Mesenchymal stem cell (in vitro differentiated cells and primary cell): ENCODE measurements around the gene NMNAT1.
"Not testable (repeated sequence)": the region's sequence is repeated elsewhere in the genome, so short reads cannot be mapped to it uniquely, and the experiment has no call there.

ENCODE experiments used
- DNase-seq: peaks from one replicate; pipeline ENCODE4 v3.0.0-alpha.2; 2013
- H2AFZ ChIP-seq: one replicate; pipeline ENCODE4 v1.6.1; 2013; ENCODE audit warnings: low read depth, mild to moderate bottlenecking, control low read depth, inconsistent platforms, low read length, moderate library complexity
- H2AK5ac ChIP-seq: 2 replicates; pipeline ENCODE4 v1.6.1; 2013; ENCODE audit warnings: low read length, moderate library complexity, mild to moderate bottlenecking, inconsistent platforms; ENCODE audit not compliant: severe bottlenecking
- H2BK120ac ChIP-seq: one replicate; pipeline ENCODE4 v1.6.1; 2013; ENCODE audit warnings: low read depth, mild to moderate bottlenecking, inconsistent platforms, low read length, moderate library complexity
- H2BK12ac ChIP-seq, 2 experiments: one replicate each; pipeline ENCODE4 v1.6.1; 2013; ENCODE audit warnings: inconsistent platforms in 2 of 2, low read length in 2 of 2, mild to moderate bottlenecking in 2 of 2, moderate library complexity in 2 of 2, control low read depth in 1 of 2
- H2BK15ac ChIP-seq: one replicate; pipeline ENCODE4 v1.6.1; 2013; ENCODE audit warnings: mild to moderate bottlenecking, low read depth, inconsistent platforms; ENCODE audit not compliant: poor library complexity, severe bottlenecking
- H2BK5ac ChIP-seq: 2 replicates; pipeline ENCODE4 v1.6.1; 2013; ENCODE audit warnings: low read depth, mild to moderate bottlenecking, low read length, control low read depth, inconsistent platforms; ENCODE audit not compliant: poor library complexity, severe bottlenecking
- H3K14ac ChIP-seq, 2 experiments: one replicate each; pipeline ENCODE4 v1.6.1; 2013; ENCODE audit warnings: inconsistent platforms in 2 of 2, low read length in 2 of 2, control low read depth in 1 of 2, mild to moderate bottlenecking in 1 of 2, moderate library complexity in 1 of 2
- H3K18ac ChIP-seq, 2 experiments: one replicate each; pipeline ENCODE4 v1.6.1; 2013; ENCODE audit warnings: inconsistent platforms in 2 of 2, low read length in 2 of 2, control low read depth in 1 of 2, low read depth in 1 of 2, mild to moderate bottlenecking in 1 of 2
- H3K23ac ChIP-seq, 2 experiments: one replicate each; pipeline ENCODE4 v1.6.1; 2013; ENCODE audit warnings: inconsistent platforms in 2 of 2, low read length in 2 of 2, mild to moderate bottlenecking in 2 of 2, moderate library complexity in 2 of 2, control low read depth in 1 of 2
- H3K27ac ChIP-seq: 2 replicates; pipeline ENCODE4 v1.5.1; 2013; ENCODE audit warnings: mild to moderate bottlenecking, moderate library complexity, low read length, control low read depth, inconsistent platforms; ENCODE audit not compliant: poor library complexity, severe bottlenecking
- H3K27me3 ChIP-seq, 2 experiments: 2 replicates each; pipeline versions ENCODE4 v1.6.1 to v1.7.0; 2013; ENCODE audit warnings: low read length in 2 of 2, mild to moderate bottlenecking in 2 of 2, moderate library complexity in 2 of 2, control low read depth in 1 of 2, inconsistent platforms in 1 of 2; ENCODE audit not compliant: control insufficient read depth in 1 of 2, insufficient read depth in 1 of 2
- H3K36me3 ChIP-seq, 2 experiments: 2 replicates each; pipeline versions ENCODE4 v1.6.1 to v1.7.0; 2013; ENCODE audit warnings: low read length in 2 of 2, control low read depth in 1 of 2, inconsistent platforms in 1 of 2, low read depth in 1 of 2, mild to moderate bottlenecking in 1 of 2; ENCODE audit not compliant: insufficient read depth in 2 of 2, control insufficient read depth in 1 of 2
- H3K4ac ChIP-seq, 2 experiments: one replicate each; pipeline ENCODE4 v1.6.1; 2013; ENCODE audit warnings: inconsistent platforms in 2 of 2, low read length in 2 of 2, mild to moderate bottlenecking in 2 of 2, moderate library complexity in 2 of 2, control low read depth in 1 of 2, low read depth in 1 of 2
- H3K4me1 ChIP-seq: 2 replicates; pipeline ENCODE4 v1.6.1; 2013; ENCODE audit warnings: low read depth, low read length, control low read depth; ENCODE audit not compliant: control insufficient read depth, insufficient read depth
- H3K4me2 ChIP-seq: 2 replicates; pipeline ENCODE4 v1.6.1; 2013; ENCODE audit warnings: low read length, mild to moderate bottlenecking, inconsistent platforms; ENCODE audit not compliant: poor library complexity, severe bottlenecking
- H3K4me3 ChIP-seq, 2 experiments: 2 replicates each; pipeline versions ENCODE4 v1.5.1 to v1.7.0; 2013; ENCODE audit warnings: low read length in 2 of 2, mild to moderate bottlenecking in 2 of 2, control low read depth in 1 of 2, low read depth in 1 of 2; ENCODE audit not compliant: insufficient read depth in 1 of 2
- H3K79me1 ChIP-seq: replicated peaks from 2 replicates; pipeline ENCODE4 v1.6.1; 2013; ENCODE audit warnings: mild to moderate bottlenecking, control low read depth, low read length, inconsistent platforms; ENCODE audit not compliant: poor library complexity, severe bottlenecking
- H3K9ac ChIP-seq: 2 replicates; pipeline ENCODE4 v1.7.0; 2013; ENCODE audit warnings: mild to moderate bottlenecking, low read length, moderate library complexity
- H3K9me3 ChIP-seq: 2 replicates; pipeline ENCODE4 v1.7.0; 2013; ENCODE audit warnings: mild to moderate bottlenecking, low read length; ENCODE audit not compliant: control insufficient read depth
- H4K8ac ChIP-seq: one replicate; pipeline ENCODE4 v1.6.1; 2013; ENCODE audit warnings: inconsistent platforms, mild to moderate bottlenecking, low read length, moderate library complexity
- H4K91ac ChIP-seq: one replicate; pipeline ENCODE4 v1.6.1; 2013; ENCODE audit warnings: mild to moderate bottlenecking, low read length, inconsistent platforms
- WGBS: methylation state at CpG from one replicate; pipeline ENCODE4 v1.1.7; 2013; ENCODE audit warnings: mixed read lengths; 5-methylcytosine and 5-hydroxymethylcytosine counted together

NMNAT1 gene

DNA sequence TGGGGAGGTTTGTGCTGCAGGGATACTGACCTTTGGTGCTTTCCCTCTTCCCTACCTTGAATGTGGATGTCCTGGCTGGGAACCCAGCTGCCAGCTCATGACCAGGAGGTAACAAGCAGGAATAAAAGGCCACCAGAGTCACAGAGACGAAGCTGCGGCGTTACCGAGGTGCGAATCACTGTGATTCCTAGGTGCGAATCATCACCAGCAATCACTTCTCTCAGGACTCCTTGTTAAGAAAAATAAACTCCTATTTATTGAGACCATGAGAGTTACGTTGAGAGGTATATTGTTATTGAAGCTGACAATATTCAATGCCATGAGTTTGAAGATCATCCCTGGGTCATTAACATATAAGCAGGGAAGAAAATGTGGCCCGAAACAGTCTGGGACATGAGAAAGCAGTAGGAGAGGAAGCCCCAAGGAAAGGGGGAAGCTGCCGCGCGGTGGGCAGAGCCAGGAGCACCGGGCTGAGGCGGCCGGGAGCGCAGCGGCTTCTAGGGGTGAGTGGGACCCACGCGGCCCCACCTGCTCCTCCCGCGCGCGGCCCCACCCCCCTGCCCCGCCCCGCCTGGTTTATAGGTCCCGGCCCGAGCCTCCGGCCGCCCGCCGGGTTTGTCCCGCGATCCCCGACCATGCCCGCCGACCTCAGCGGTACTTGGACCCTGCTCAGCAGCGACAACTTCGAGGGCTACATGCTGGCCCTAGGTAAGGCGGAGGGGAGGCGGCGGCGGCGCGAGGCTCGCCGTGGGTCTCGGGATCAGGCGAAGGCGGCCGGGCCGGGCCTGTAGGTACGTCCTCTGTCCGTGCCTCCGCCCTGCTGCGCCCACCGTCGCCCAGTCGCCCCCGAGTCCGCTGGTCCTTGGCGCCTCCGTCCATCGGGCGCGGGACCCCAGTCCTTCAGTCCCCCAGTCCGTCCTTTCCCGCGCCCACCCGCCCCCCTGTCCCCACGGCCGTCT is 53.6 kb downstream of the NMNAT1 start, which contains the start of gene RBP7:
TSS of gene RBP7 (plus strand) at position 605 of the 959 bp plus-strand sequence. CDS start at position 636, 31 bp downstream.
- no peak within 1 kb of the TSS for H2BK12ac ChIP-seq
- DNase-seq = no peak
- H2AFZ ChIP-seq = peak within 1 kb of the TSS; percentile 81
- H3K9me3 ChIP-seq = peaks cover 4% of the 10 kb centered on the region
- H3K18ac ChIP-seq = peak within 1 kb of the TSS in 1 of 2 experiments; percentile 64
- H3K4me1 ChIP-seq = peaks cover 10% of the 10 kb centered on the region
- H3K79me1 ChIP-seq = no peaks in the 10 kb centered on the region
- H2BK15ac ChIP-seq = no peak within 1 kb of the TSS
- no peak within 1 kb of the TSS for H2BK5ac ChIP-seq
- H2BK120ac ChIP-seq = no peak within 1 kb of the TSS
- no peak within 1 kb of the TSS for H2AK5ac ChIP-seq
- WGBS = 3% methylated on average over 41 of the region's 71 CpGs
- H3K4ac ChIP-seq = no peak within 1 kb of the TSS
- H4K91ac ChIP-seq = no peak within 1 kb of the TSS
- H3K27me3 ChIP-seq = peaks cover 19 to 44% of the 10 kb centered on the region in 2 experiments
- H3K36me3 ChIP-seq = no peaks in the 10 kb centered on the region
- peak within 1 kb of the TSS in 1 of 2 experiments; percentile 86 for H3K14ac ChIP-seq
- peak within 1 kb of the TSS in 1 of 2 experiments; percentile 89 for H3K23ac ChIP-seq
- no peak within 1 kb of the TSS for H3K27ac ChIP-seq
- no peak within 1 kb of the TSS for H4K8ac ChIP-seq
- no peak within 1 kb of the TSS for H3K9ac ChIP-seq
- peak within 1 kb of the TSS; percentile 30 to 51 for H3K4me3 ChIP-seq
- H3K4me2 ChIP-seq = peak within 1 kb of the TSS; percentile 86

DNA sequence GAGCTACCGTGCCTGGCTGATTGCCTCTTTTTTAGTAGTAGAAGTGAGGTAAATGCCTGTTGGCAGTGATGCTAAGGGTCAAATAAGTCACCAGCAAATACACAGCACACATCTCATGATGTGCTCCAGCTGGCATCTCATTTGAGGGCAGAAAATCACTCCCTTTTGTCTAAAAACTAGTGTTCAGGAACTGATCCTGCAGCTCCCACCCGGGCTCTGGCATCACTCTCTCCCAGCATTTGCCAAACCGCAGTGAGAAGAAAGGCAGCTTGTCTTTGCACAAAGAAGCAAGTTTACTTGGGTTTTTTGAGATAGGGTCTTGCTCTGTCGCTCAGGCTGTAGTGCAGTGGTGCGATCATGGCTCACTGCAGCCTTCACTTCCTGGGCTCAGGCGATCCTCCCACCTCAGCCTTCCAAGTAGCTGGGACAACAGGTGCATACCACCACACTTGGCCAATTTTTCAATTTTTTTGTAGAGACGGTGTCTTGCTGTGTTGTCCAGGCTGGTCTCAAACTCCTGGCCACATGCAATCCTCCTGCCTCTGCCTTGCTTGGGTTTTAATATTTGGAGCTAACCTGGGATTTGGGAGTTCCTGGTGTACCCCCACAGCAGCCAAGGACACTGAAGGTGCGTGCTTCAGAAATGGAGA is 57.9 kb downstream of the NMNAT1 start:
- no peak overlapping the region for H2BK120ac ChIP-seq
- H4K8ac ChIP-seq = no peak overlapping the region
- H3K14ac ChIP-seq = no peak overlapping the region
- no peak overlapping the region for H3K4ac ChIP-seq
- no peaks in the 10 kb centered on the region for H3K36me3 ChIP-seq
- H2AFZ ChIP-seq = no peak overlapping the region
- no peak overlapping the region for H2BK15ac ChIP-seq
- H3K4me3 ChIP-seq = no peak overlapping the region
- no peak overlapping the region for H3K18ac ChIP-seq
- no peak overlapping the region for H3K9ac ChIP-seq
- H3K4me2 ChIP-seq = no peak overlapping the region
- no peak overlapping the region for H2AK5ac ChIP-seq
- no peak overlapping the region for H3K23ac ChIP-seq
- H4K91ac ChIP-seq = no peak overlapping the region
- H3K79me1 ChIP-seq = no peaks in the 10 kb centered on the region
- no peak overlapping the region for H2BK12ac ChIP-seq
- no peak overlapping the region for H2BK5ac ChIP-seq
- WGBS = 94% methylated on average over 7 of the region's 8 CpGs
- H3K9me3 ChIP-seq = peaks cover 4% of the 10 kb centered on the region
- H3K4me1 ChIP-seq = peaks cover 10% of the 10 kb centered on the region
- H3K27me3 ChIP-seq = peaks cover 19 to 43% of the 10 kb centered on the region in 2 experiments
- no peak overlapping the region for H3K27ac ChIP-seq
- no peak for DNase-seq

DNA sequence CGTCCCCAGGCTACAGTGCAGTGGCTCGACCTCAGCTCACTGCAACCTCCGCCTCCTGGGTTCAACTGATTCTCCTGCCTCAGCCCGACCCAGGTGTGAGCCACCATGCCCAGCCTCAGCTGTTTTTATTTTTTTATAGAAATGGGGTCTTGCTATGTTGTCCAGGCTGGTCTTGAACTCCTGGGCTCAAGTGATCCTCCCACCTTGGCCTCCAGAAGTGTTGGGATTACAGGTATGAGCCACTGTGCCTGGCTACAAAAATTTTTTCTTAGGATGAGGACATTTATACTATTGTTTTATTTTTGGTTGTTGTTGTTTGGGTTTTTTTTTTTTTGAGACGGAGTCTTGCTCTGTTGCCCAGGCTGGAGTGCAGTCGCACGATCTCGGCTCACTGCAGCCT is 62.0 kb downstream of the NMNAT1 start:
- H2AK5ac ChIP-seq, H3K9ac ChIP-seq, H3K4me3 ChIP-seq, H4K8ac ChIP-seq, H3K18ac ChIP-seq, H3K23ac ChIP-seq, H3K27ac ChIP-seq, H3K79me1 ChIP-seq, H3K36me3 ChIP-seq, H3K14ac ChIP-seq, H4K91ac ChIP-seq, H3K4me1 ChIP-seq, H3K4ac ChIP-seq, H2AFZ ChIP-seq, H2BK5ac ChIP-seq, H3K9me3 ChIP-seq, DNase-seq, H3K4me2 ChIP-seq, H2BK15ac ChIP-seq, H2BK12ac ChIP-seq, H2BK120ac ChIP-seq: not testable (repeated sequence)
- H3K27me3 ChIP-seq = peaks cover 3 to 16% of the 10 kb centered on the region in 2 experiments
- WGBS = 93% methylated on average over 5 of the region's 8 CpGs

DNA sequence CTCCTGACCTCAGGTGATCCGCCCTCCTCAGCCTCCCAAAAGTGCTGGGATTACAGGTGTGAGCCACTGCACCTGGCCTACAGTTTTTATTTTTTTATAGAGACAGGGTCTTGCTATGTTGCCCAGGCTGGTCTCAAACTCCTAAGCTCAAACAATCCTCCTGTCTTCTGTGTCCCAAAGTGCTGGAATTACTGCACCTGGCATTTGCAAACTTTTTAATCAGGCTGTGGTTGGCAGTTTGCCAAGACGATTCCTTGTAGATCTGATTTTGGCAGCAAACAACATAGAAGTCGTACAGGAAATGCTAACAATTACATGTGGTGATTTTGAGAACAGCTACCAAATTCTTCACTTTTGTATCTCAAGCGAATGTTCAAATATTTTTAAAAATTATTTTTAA is 63.9 kb downstream of the NMNAT1 start:
- Histone ChIP-seq H3K23ac (no peak overlapping the region), H3K27ac (no peak overlapping the region), H2AK5ac (no peak overlapping the region), H3K9ac (no peak overlapping the region), H3K27me3 (peaks cover 0 to 9% of the 10 kb centered on the region in 2 experiments), H3K4me1 (no peaks in the 10 kb centered on the region), H3K18ac (no peak overlapping the region), H2BK12ac (no peak overlapping the region), H4K91ac (no peak overlapping the region), H4K8ac (no peak overlapping the region), H3K9me3 (no peaks in the 10 kb centered on the region), H3K79me1 (no peaks in the 10 kb centered on the region), H3K14ac (no peak overlapping the region), H3K4ac (no peak overlapping the region), H3K4me2 (no peak overlapping the region), H2BK15ac (no peak overlapping the region), H3K4me3 (no peak overlapping the region), H3K36me3 (no peaks in the 10 kb centered on the region), H2BK120ac (no peak overlapping the region), H2BK5ac (no peak overlapping the region), H2AFZ (no peak overlapping the region)
- 91% methylated on average over 3 of the region's 4 CpGs for WGBS
- DNase-seq = no peak
